Lower leg skin (tissue), 3 donors: ENCODE data around the gene RUFY3.

ENCODE experiments used
- POLR2A ChIP-seq, 2 donors: fragments of 450-650 bp; IDR thresholded peaks; one replicate each; pipeline ENCODE4 v1.6.1; 2016 to 2017; ENCODE audit warnings: antibody characterized with exemption in 2 of 2, mild to moderate bottlenecking in 1 of 2, moderate library complexity in 1 of 2
- TF ChIP-seq, protein P1 (sequence below), 3 donors: fragments of 450-650 bp; IDR thresholded peaks; one replicate each; pipeline ENCODE4 v1.5.1; 2016; ENCODE audit warnings: antibody characterized with exemption in 3 of 3, mild to moderate bottlenecking in 3 of 3, moderate library complexity in 2 of 3

DNA sequence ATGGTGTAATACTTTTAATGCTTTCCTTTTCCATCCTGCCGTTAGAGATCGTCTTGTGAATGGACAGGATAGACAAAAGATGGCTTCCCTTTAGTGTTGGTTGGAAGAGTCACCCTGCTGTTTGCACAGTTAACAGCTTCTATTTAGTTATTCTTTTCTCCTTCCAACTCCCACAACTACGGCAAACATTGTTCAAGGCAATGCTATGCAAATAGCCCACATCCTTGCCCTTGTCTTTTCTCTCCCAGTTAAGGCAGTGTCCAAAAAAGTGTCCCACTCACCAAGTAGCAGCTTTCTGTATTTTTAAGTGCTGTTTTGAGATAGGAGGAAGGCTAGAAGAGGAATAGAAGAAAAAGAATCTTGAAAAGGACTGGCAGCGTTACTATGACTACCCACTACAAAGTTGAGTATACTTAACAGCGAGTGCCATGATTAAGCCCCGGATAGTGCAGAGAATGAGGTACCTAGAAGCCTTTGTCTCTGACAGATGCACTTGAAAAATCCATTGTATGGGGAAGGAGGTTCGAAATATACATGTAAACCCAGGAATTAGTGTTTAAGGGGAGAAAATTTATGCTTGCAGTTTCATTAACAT, 12.1 kb upstream of the RUFY3 start:
- TF ChIP-seq, protein P1, sequence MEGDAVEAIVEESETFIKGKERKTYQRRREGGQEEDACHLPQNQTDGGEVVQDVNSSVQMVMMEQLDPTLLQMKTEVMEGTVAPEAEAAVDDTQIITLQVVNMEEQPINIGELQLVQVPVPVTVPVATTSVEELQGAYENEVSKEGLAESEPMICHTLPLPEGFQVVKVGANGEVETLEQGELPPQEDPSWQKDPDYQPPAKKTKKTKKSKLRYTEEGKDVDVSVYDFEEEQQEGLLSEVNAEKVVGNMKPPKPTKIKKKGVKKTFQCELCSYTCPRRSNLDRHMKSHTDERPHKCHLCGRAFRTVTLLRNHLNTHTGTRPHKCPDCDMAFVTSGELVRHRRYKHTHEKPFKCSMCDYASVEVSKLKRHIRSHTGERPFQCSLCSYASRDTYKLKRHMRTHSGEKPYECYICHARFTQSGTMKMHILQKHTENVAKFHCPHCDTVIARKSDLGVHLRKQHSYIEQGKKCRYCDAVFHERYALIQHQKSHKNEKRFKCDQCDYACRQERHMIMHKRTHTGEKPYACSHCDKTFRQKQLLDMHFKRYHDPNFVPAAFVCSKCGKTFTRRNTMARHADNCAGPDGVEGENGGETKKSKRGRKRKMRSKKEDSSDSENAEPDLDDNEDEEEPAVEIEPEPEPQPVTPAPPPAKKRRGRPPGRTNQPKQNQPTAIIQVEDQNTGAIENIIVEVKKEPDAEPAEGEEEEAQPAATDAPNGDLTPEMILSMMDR (IDR thresholded peaks at IDR 0.05) = no peak
- no peak for TF ChIP-seq POLR2A (IDR thresholded peaks at IDR 0.05)
